GM12878 (cell line): ENCODE data around the gene DOCK9. TPM values are rescaled to one million over a fixed set of nuclear protein-coding genes. Genes with fewer than 3 reads are reported as not detected.
A peak's percentile ranks its signal among the peaks of the same experiment; 100 is the strongest.

Experiments used
- ATAC-seq: fragments of 200-7000 bp; cut with Tn5 transposase; 3 replicates; pipeline ENCODE4 v1.9.1; 2020; ENCODE audit warnings: mild to moderate bottlenecking, moderate library complexity
- BruUV-seq: library from RNA; stranded (reverse); fragments of 400-500 nt; replicated peaks from 2 replicates; lab custom pipeline; 2021; lab: Mats Ljungman, UMichigan
- CTCF ChIA-PET: fragments of 300-600 bp; sonication (Branson Sonifier 250); formaldehyde crosslinking; extraction: SDS; loops from one replicate; lab custom pipeline; 2021; ENCODE audit warnings: inconsistent platforms; lab: Yijun Ruan, JAX
- POLR2A ChIA-PET: fragments of 350-600 bp; formaldehyde crosslinking; extraction: SDS; loops from one replicate; lab custom pipeline; 2021; ENCODE audit warnings: inconsistent platforms; lab: Charles Lee
- RAD21 ChIA-PET: fragments of 300-600 bp; sonication (Branson Sonifier 250); formaldehyde crosslinking; loops from one replicate; lab custom pipeline; 2023; ENCODE audit warnings: antibody characterized with exemption; ENCODE audit not compliant: unreplicated experiment; lab: Charles Lee
- SMC1A ChIA-PET: fragments of 300-600 bp; sonication (Branson Sonifier 250); formaldehyde crosslinking; loops from one replicate; lab custom pipeline; 2023; ENCODE audit not compliant: unreplicated experiment, uncharacterized antibody; lab: Charles Lee
- DNase-seq: peaks from one replicate; pipeline ENCODE4 v3.0.0-alpha.2; 2011; ENCODE audit warnings: low read depth, low spot score
- FAIRE-seq: peaks from 3 replicates; lab custom pipeline; 2011; peaks lifted over from hg19 to GRCh38; lab: Jason Lieb, UNC
- H2AFZ ChIP-seq: 2 replicates; pipeline ENCODE4 v1.6.0; 2011; ENCODE audit warnings: low read depth, low read length, control low read depth; ENCODE audit not compliant: control insufficient read depth
- H3K27ac ChIP-seq: 2 replicates; pipeline ENCODE4 v1.5.1; 2011; ENCODE audit warnings: control low read depth; ENCODE audit not compliant: control insufficient read depth, insufficient read depth
- H3K27me3 ChIP-seq, 2 experiments: replicated peaks in 1 of 2; 2 replicates each; pipeline versions ENCODE4 v1.6.0 to v1.6.1; 2011; ENCODE audit warnings: low read length in 1 of 2; ENCODE audit not compliant: control insufficient read depth in 2 of 2, insufficient read depth in 2 of 2
- H3K36me3 ChIP-seq, 2 experiments: 2 replicates each; pipeline ENCODE4 v1.5.1; 2011; ENCODE audit warnings: low read length in 1 of 2; ENCODE audit not compliant: control insufficient read depth in 2 of 2, insufficient read depth in 2 of 2
- H3K4me1 ChIP-seq: 2 replicates; pipeline ENCODE4 v1.6.1; 2011; ENCODE audit warnings: mild to moderate bottlenecking, low read length, moderate library complexity, mixed read lengths; ENCODE audit not compliant: control insufficient read depth, insufficient read depth
- H3K4me2 ChIP-seq: 2 replicates; pipeline ENCODE4 v1.6.0; 2011; ENCODE audit warnings: control low read depth; ENCODE audit not compliant: control insufficient read depth, insufficient read depth
- H3K4me3 ChIP-seq: fragments of 200-600 bp; sonication (generic); 2 replicates; pipeline ENCODE4 v1.5.1; 2016
- H3K79me2 ChIP-seq: 2 replicates; pipeline ENCODE4 v1.6.0; 2011; ENCODE audit warnings: low read length; ENCODE audit not compliant: control insufficient read depth, insufficient read depth
- H3K9ac ChIP-seq: 2 replicates; pipeline ENCODE4 v1.8.0; 2011; ENCODE audit warnings: low read length, control low read depth, mixed read lengths; ENCODE audit not compliant: control insufficient read depth, insufficient read depth
- H3K9me3 ChIP-seq: replicated peaks from 3 replicates; pipeline ENCODE4 v1.5.1; 2011; ENCODE audit warnings: mild to moderate bottlenecking, low read length; ENCODE audit not compliant: control insufficient read depth, insufficient read depth
- H4K20me1 ChIP-seq: 2 replicates; pipeline ENCODE4 v1.6.0; 2011; ENCODE audit not compliant: control insufficient read depth, insufficient read depth
- ATF2 ChIP-seq: IDR thresholded peaks from 2 replicates; pipeline ENCODE4 v1.6.1; 2012; ENCODE audit warnings: low read length, inconsistent platforms
- ATF3 ChIP-seq: IDR thresholded peaks from 2 replicates; pipeline ENCODE4 v1.6.1; 2011; ENCODE audit warnings: low read depth, mild to moderate bottlenecking, low read length, moderate library complexity, borderline replicate concordance; ENCODE audit errors: extremely low read depth
- NFIC ChIP-seq: IDR thresholded peaks from 2 replicates; pipeline ENCODE4 v1.6.1; 2012; ENCODE audit warnings: low read depth, mild to moderate bottlenecking, inconsistent platforms, low read length, moderate library complexity
- RUNX3 ChIP-seq: IDR thresholded peaks from 2 replicates; pipeline ENCODE4 v1.6.1; 2012; ENCODE audit warnings: low read length, inconsistent platforms
- WGBS: methylation state at CpG from one replicate; pipeline ENCODE4 v1.1.6; 2016; ENCODE audit warnings: low lambda C conversion rate; ENCODE audit not compliant: insufficient replicate concordance, insufficient coverage; ENCODE audit errors: missing lambda C conversion rate; 5-methylcytosine and 5-hydroxymethylcytosine counted together
- in situ Hi-C: fragments of 300-500 bp; cut with MboI; formaldehyde crosslinking; loops from 9 replicates; pipeline ENCODE4 v1.14.3; 2018; ENCODE audit warnings: mixed read lengths
- intact Hi-C: fragments of 100-400 bp; cut with micrococcal nuclease; formaldehyde crosslinking; loops from one replicate; pipeline ENCODE4 v1.14.2; 2022; ENCODE audit not compliant: unreplicated experiment
- polyA plus RNA-seq, 11 experiments: library from polyadenylated mRNA; depleted of rRNA in 4 of 11; unstranded in 6 of 11; stranded (reverse) in 5 of 11; fragments of >200 nt; fragmentation: Nextera tagmentation in 4 of 11; fragmentation: Illumina TruSeq in 1 of 11; extraction: Ambion mirVana in 4 of 11; extraction: Trizol in 1 of 11; gene quantifications; 1 replicate in 1 of 11; 2 replicates in 10 of 11; pipeline versions ENCODE4 v1.2.1 to v1.2.3, GENCODE V29; 2011 to 2016; ENCODE audit warnings: inconsistent platforms in 2 of 11, missing spikeins in 2 of 11, low read depth in 1 of 11
- total RNA-seq, 4 experiments: library from RNA; depleted of rRNA in 3 of 4; stranded (reverse); fragments of >200 nt in 3 of 4; fragmentation: Illumina TruSeq in 1 of 4; extraction: Trizol in 1 of 4; gene quantifications; 2 replicates each; pipeline versions ENCODE4 v1.2.1 to v1.2.3, GENCODE V29; 2013 to 2021
- TF ChIP-seq, protein P1 (sequence below): IDR thresholded peaks from 2 replicates; pipeline ENCODE4 v1.6.1; 2011; ENCODE audit warnings: borderline replicate concordance, low read depth, mild to moderate bottlenecking, moderate library complexity, low read length; ENCODE audit not compliant: insufficient read depth, poor library complexity, severe bottlenecking

The DOCK9 gene
- total and polyA plus RNA-seq, 10 of the 15 experiments (the other 5 are each of a cell fraction or from before 2014, with no cell fraction given): 0.09 to 2.9 (median 0.74) TPM

- CTCF ChIA-PET: no interaction called here
These were observed 21.2 kb upstream of the DOCK9 start for GRCh38 chr13:98998831-98999638.

More at GRCh38 chr13:98998831-98999638, 21.2 kb upstream of the DOCK9 start:
- ChIA-PET POLR2A (interaction anchor here (1.4 kb wide), 1 partner anchor 11 kb away, joined by 3 read pairs; no protein-coding TSS in a partner anchor), SMC1A (no interaction called here), RAD21 (no interaction called here)
- peaks cover 16% of the 10 kb centered on the region for H3K4me1 ChIP-seq
- peak overlapping the region; percentile 44; the same call in 1 of the 2 replicates for H3K4me2 ChIP-seq
- ATAC-seq (no peak), DNase-seq (peak; percentile 41), FAIRE-seq (no peak)
- TF ChIP-seq NFIC: peak; percentile 47; the same call in 1 of the 2 replicates
- TF ChIP-seq ATF2: 0 out of 2 replicates have a peak, but pooled peaks have one; percentile 30
- TF ChIP-seq ATF3: no peak
- TF ChIP-seq RUNX3: peak; percentile 79
- TF ChIP-seq, protein P1, sequence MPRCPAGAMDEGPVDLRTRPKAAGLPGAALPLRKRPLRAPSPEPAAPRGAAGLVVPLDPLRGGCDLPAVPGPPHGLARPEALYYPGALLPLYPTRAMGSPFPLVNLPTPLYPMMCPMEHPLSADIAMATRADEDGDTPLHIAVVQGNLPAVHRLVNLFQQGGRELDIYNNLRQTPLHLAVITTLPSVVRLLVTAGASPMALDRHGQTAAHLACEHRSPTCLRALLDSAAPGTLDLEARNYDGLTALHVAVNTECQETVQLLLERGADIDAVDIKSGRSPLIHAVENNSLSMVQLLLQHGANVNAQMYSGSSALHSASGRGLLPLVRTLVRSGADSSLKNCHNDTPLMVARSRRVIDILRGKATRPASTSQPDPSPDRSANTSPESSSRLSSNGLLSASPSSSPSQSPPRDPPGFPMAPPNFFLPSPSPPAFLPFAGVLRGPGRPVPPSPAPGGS: no peak
- H4K20me1 ChIP-seq: no peaks in the 10 kb centered on the region
- in situ Hi-C loops: no loop called here
- no peaks in the 10 kb centered on the region for H3K79me2 ChIP-seq
- 34% methylated on average over 6 of the region's 8 CpGs for WGBS
- no peaks in the 10 kb centered on the region for H3K9me3 ChIP-seq
- 0 out of 4 replicates have a peak, but pooled peaks cover 0 to 3% of the 10 kb centered on the region in 2 experiments for H3K27me3 ChIP-seq
- no TSS peak for BruUV-seq
- intact Hi-C loops: no loop called here
- H3K9ac ChIP-seq: no peak overlapping the region
- H2AFZ ChIP-seq: peak overlapping the region; percentile 5; the same call in 1 of the 2 replicates
- H3K36me3 ChIP-seq: no peaks in the 10 kb centered on the region
- no peak overlapping the region for H3K27ac ChIP-seq
- H3K4me3 ChIP-seq: no peak overlapping the region
